ENCODE measurements around the gene XCL2.

The XCL2 gene

DNA sequence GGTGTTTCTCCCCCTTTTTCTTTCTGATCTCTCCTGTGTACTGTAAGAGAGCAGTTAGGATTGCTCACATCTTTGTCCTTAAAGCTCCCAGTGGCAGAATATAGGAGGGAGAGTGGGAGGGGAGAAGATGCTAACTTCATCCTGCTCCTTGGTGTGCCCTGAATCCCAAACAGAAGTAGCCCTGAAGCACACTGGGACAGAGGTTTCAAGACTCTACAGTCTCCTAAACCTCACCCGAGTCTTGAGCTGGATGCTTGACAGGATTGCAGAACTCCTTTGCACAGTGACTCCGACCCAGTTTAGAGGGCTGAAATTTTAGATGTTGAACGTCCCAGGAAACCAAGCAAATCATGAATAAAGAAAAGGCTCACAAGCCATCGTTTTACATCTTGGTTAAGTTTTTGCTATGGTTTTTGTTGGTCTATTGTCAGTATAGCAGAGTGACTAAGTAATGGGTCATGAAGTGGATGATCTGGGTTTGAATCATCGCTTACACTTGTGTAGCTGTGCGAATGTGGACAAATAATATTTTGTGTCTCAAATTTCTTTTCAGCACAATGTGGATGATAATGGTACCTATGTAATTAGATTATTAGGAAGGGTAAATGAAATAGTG is 37.5 kb downstream of the XCL2 start:
- no peak for DNase-seq (ENCODE audit: low spot score)
- TF ChIP-seq CTCF (IDR thresholded peaks at IDR 0.05; ENCODE audit: extremely low read depth, insufficient read depth, missing control alignments), result no peak
- in situ Hi-C loops (cut with MboI; ENCODE audit: low pct_unique_long_range_greater_than_20kb, low sequenced_read_pairs, unreplicated experiment), result no loop called here

DNA sequence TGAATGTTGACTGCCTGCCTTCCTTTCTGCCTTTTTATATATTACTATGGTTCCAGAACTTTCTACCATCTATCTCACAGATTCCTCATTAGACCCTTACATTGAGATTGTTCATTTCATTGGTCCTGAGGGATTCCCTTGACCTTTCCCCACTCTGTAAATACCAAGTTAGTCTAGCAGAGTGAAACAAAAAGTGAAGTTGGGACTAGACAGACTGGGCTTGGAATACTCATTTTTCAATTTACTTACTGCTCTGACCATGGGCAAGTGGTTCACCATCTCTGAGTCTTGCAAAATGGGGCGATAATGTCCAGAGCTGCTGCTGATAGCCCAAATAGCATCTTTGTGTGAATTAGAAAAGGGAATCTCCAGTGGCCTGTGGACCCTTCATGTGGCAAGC is 38.8 kb downstream of the XCL2 start:
- TF ChIP-seq CTCF (IDR thresholded peaks at IDR 0.05; ENCODE audit: extremely low read depth, insufficient read depth, missing control alignments), result no peak
- DNase-seq (ENCODE audit: low spot score), result no peak
- in situ Hi-C loops (cut with MboI; ENCODE audit: low pct_unique_long_range_greater_than_20kb, low sequenced_read_pairs, unreplicated experiment), result no loop called here

- no peak for TF ChIP-seq CTCF (IDR thresholded peaks at IDR 0.05; ENCODE audit: extremely low read depth, insufficient read depth, missing control alignments)
- in situ Hi-C loops (cut with MboI; ENCODE audit: low pct_unique_long_range_greater_than_20kb, low sequenced_read_pairs, unreplicated experiment), result no loop called here
- no peak for DNase-seq (ENCODE audit: low spot score)
Measured at GRCh38 chr1:168504064-168504837, 39.5 kb downstream of the XCL2 start.

GRCh38 chr1:168499688-168500049 is 44.1 kb downstream of the XCL2 start:
- DNase-seq (ENCODE audit: low spot score), result no peak
- no peak for TF ChIP-seq CTCF (IDR thresholded peaks at IDR 0.05; ENCODE audit: extremely low read depth, insufficient read depth, missing control alignments)
- in situ Hi-C loops (cut with MboI; ENCODE audit: low pct_unique_long_range_greater_than_20kb, low sequenced_read_pairs, unreplicated experiment), result no loop called here

- no peak for DNase-seq (ENCODE audit: low spot score)
- in situ Hi-C loops (cut with MboI; ENCODE audit: low pct_unique_long_range_greater_than_20kb, low sequenced_read_pairs, unreplicated experiment), result no loop called here
- TF ChIP-seq CTCF (IDR thresholded peaks at IDR 0.05; ENCODE audit: extremely low read depth, insufficient read depth, missing control alignments), result no peak
Measured at GRCh38 chr1:168498956-168499687, 44.7 kb downstream of the XCL2 start.

GRCh38 chr1:168498159-168498631 is 45.6 kb downstream of the XCL2 start:
- in situ Hi-C loops (cut with MboI; ENCODE audit: low pct_unique_long_range_greater_than_20kb, low sequenced_read_pairs, unreplicated experiment), result no loop called here
- no peak for DNase-seq (ENCODE audit: low spot score)
- no peak for TF ChIP-seq CTCF (IDR thresholded peaks at IDR 0.05; ENCODE audit: extremely low read depth, insufficient read depth, missing control alignments)

Measured in GM13977 (cell line).